ENCODE results near the gene LRRC59.

DNA sequence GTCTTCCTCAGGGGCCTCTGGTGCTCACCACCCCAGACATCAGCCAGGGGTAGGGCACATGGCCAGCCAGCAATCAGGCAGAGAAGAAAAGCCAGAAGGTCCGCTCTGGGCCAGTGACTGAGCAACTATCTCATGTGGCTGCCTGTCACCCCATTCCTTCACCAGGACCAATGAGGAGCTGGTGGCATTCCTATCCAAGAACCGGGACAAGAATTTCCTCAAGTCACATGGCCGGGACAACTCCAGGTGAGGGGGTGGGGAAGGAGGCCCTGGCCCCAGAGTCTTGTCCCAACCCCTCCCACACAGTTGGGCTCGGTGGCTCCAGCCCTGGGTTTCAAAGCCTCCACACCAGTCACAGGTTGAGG lies 42.0 kb downstream of the LRRC59 start:
- TF ChIP-seq, protein P1, sequence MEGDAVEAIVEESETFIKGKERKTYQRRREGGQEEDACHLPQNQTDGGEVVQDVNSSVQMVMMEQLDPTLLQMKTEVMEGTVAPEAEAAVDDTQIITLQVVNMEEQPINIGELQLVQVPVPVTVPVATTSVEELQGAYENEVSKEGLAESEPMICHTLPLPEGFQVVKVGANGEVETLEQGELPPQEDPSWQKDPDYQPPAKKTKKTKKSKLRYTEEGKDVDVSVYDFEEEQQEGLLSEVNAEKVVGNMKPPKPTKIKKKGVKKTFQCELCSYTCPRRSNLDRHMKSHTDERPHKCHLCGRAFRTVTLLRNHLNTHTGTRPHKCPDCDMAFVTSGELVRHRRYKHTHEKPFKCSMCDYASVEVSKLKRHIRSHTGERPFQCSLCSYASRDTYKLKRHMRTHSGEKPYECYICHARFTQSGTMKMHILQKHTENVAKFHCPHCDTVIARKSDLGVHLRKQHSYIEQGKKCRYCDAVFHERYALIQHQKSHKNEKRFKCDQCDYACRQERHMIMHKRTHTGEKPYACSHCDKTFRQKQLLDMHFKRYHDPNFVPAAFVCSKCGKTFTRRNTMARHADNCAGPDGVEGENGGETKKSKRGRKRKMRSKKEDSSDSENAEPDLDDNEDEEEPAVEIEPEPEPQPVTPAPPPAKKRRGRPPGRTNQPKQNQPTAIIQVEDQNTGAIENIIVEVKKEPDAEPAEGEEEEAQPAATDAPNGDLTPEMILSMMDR (IDR thresholded peaks at IDR 0.05; ENCODE audit: poor library complexity, severe bottlenecking), result no peak
- no peak for TF ChIP-seq EZH2 (IDR thresholded peaks at IDR 0.05; ENCODE audit: borderline replicate concordance, insufficient read depth, low read length, poor library complexity, severe bottlenecking)

Data from neural cell (in vitro differentiated cells).